Subcutaneous adipose tissue (tissue), 4 donors: ENCODE results near the gene BPIFB1. TPM values are rescaled to one million over a fixed set of nuclear protein-coding genes. Genes with fewer than 3 reads are reported as not detected.

ENCODE experiments used
- CTCF ChIP-seq: fragments of 450-650 bp; IDR thresholded peaks from one replicate; pipeline ENCODE4 v1.5.1; 2016; ENCODE audit warnings: low read depth, mild to moderate bottlenecking, control low read depth, antibody characterized with exemption, moderate library complexity
- total RNA-seq, 4 donors: library from RNA; depleted of rRNA; stranded (reverse); fragments of >200 nt; gene quantifications; one replicate each; pipeline ENCODE4 v1.1.0, GENCODE V29; 2016

Gene BPIFB1
- total RNA-seq, 4 donors from 2014 or later: not detected

DNA sequence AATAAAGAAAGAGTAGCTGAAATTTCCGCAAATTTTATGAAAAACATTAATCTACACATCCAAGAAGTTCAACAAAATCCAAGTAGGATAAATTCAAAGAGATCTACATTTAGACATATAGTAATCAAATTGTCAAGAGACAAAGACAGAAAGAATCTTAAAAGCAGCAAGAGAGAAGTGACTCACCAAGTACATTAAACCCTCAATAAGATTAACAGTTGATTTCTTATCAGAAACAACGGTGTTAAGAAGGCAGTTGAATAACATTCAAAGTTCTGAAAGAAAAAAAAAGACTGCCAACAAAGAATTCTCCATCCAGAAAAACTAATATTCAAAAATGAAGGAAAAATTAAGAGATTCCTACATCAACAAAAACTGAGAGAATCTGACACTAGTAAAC lies 28.0 kb upstream of the BPIFB1 start:
- no peak for TF ChIP-seq CTCF

GRCh38 chr20:33257237-33257636 lies 25.8 kb upstream of the BPIFB1 start:
- TF ChIP-seq CTCF: no peak

GRCh38 chr20:33259371-33259770 lies 23.6 kb upstream of the BPIFB1 start:
- no peak for TF ChIP-seq CTCF

DNA sequence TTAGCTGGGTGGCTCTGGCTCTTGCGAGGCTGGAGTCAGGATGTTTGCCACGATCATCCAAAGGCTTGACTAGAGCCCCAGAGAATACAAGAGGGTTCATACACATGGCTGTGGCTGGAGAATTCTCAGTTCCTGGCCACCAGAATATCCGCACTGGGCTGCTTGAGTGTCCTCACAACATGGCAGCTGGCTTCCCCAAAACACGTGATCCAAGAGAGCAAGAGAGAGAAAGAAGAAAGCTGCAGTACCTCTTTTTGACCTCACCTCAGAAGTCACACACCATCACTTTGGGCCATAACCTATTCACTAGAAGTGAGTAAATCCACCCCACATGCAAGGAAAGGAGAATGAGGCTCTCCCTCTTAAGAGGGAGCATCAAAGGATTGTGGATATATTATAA lies 21.5 kb upstream of the BPIFB1 start:
- TF ChIP-seq CTCF: no peak

DNA sequence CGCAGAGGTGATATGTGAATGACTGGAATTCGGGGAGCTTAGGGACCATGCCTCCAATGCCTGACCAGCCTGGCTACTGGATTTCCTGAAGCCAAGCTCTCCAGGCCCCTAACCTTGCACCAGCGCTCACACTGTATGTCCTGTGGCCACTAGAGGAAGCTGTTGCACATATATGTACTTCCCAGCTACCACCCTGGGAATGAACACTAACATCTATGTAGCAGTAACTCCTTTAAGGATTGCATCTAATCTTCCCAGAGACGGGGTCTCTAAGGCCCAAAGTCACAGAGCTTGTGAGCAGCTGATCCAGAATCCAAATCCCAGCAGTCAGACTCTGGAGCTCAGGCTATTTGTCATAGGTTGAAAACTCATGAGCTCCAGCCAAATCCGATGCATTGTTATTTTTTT lies 20.4 kb upstream of the BPIFB1 start:
- no peak for TF ChIP-seq CTCF

GRCh38 chr20:33263784-33264183 lies 19.2 kb upstream of the BPIFB1 start:
- TF ChIP-seq CTCF: no peak

DNA sequence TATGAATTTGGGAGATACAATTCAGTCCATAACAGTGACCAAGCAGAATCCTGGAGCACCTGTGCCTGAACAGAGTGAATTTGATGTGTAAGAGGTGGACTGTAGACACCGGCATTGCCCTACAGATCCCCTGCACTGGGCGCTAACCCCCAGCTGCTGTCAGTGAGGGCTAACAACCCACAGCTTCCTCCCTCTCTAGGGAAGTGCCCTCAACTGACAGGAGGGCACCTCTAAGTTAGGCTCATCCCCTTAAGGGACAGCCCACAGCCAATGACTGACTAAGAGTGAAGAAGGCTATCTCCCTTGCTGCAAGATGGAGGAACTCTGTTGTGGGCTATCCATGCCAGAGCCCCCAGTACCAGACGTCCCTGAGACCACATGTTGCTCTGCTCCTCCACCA lies 15.3 kb upstream of the BPIFB1 start:
- no peak for TF ChIP-seq CTCF
